Measurements from ENCODE around the gene SMAD7.

Gene SMAD7

DNA sequence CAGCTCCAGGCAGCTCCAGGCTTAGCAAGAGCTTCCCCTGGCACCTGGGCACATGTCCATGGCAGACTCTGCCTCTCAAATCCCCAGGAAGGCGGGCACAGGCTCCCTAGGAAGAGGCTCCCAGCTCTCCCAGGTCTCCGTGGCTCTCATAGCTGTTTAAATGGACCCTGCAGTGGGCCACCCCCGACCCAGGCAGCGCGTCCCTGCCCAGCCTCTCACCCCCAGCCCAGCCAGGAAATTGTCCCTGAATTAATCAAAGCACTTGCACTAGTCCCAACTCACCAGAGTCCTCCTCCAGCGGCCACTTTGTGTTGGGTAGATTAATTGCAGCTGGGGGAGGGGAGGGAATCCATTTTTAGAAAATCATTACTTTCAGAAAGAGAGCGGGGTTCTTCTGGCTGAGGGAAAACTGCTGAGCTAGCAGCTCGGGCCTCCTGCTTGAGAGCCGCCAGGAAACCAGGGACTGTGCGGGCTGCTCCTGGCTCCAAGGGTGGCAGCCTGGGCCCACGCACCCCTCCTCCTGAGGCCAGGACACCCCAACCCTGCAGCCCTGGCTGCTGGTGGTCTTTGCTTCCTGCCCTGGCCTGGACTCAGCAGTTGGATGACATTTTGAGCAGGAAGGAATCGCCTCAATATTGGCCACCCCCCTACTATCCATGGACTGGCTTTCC lies 36.0 kb downstream of the SMAD7 start:
- no peak for DNase-seq (ENCODE audit: low spot score)

DNA sequence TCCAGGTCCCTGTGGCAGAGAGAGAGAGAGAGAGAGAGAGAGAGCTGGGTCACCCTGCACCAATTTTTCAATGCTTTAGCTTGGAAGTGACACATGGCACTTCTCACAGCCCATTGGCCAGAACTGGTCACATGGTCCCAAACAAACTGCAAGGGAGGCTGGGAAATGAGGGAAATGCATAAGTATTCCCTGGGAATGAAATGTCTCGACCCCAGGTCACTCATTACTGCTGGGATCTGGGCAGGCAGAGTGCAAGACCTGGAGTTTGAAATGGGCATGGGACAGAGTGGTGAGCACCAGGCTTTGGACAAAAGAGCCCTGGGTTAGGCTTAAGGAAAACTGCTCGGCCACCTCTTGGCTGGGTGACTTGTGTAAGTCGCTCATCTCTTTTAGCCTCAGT lies 37.0 kb downstream of the SMAD7 start:
- DNase-seq (ENCODE audit: low spot score) = no peak

DNA sequence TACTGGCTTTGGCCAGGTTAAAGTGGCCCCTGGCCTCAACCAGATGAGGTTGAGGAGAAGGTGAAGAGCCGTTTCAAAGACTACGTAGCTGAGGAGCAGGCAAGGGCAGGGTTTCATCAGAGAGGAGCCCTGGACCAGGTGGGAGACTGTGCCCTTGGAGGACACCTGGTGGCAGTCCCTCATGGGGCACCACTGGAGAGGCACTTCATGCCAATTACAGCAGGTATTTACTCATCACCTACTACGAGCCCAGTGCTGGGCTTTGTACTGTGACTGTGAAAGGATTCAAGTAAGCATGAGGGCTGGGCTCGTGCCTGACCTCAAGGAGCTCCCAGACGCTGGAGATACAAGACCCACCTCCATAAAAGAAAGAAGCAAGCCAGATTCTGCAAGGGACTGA lies 37.6 kb downstream of the SMAD7 start:
- DNase-seq (ENCODE audit: low spot score) = no peak

DNA sequence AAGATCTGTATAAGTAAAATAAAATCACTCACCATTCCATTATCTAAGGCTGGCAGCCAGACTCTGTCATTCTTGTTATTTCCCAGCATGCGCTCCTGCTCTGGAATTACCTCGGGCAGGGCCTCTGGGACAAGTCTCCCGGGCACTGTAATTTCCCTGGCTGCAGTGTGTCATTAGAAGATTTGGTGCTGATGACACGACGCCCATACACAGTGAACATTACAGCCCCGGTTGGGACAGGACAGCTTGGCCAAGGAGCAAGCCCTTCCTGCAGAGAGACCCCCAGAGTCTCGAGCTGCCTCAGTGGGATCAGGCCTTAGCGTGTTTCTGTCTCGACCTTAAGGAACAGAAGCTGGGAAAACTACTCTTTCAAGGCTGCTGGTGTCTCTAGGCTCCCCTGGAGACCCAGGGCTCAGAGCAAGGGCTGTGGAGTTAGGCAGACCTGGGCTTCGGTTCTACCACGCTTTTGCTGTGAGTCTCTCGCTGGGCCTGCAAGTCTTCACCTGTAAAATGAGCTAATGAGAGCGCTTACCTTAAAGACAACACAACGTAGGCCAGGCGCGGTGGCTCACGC lies 39.7 kb downstream of the SMAD7 start:
- DNase-seq (ENCODE audit: low spot score) = no peak

DNA sequence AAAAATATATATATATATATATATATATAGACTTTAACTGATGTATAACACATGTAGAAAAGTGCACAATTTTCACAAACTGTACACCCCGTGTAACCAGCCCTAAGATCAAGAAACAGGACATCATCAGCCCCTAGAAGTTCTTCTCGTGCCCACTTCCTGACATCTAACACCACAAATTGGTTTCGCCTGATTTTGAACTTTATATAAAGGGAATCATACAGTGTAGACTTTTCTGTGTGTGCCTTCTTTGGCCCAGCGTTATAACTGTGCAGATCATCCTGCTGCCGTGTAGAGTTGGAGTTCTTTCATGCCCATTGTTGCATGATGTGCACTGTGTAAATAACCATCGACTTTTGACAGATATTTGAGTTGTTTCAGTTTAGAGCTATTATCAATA lies 41.0 kb downstream of the SMAD7 start:
- DNase-seq (ENCODE audit: low spot score) = no peak

DNA sequence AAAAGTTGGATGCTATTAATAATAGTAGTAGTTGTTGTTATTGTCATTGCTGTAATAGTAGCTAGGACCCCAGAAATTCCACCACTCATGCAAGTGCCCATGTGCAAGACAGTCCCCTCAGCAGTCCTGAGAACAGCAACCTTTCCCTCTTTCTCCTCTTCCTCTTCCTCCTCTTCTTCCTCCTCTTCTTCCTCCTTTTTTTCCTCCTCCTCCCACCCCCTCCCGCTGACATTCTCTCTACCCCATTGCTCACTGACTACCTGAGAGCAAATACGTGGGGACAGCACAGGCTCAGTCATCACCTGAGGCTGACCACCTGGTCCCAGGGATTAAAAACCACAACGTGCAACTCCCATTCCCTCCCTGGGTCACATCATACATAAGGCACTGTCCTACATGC lies 41.8 kb downstream of the SMAD7 start:
- DNase-seq (ENCODE audit: low spot score) = no peak

DNA sequence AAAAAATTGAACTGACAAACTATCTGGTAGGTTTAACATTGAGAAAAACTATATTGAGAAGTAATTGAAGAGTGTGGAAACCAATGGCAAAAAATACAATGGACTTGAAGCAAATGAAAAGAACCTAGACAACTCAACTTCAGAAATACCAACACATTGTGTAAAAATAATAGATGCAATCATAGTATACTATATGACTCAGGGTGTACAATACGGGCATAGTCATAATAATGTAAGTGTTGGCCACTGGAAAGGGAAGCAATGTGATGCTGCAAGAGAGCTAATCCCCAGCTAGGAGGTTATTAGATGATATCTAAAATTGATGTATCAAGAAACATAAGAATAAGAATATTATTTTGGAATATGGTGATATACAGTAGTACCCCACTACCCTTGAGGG lies 45.3 kb downstream of the SMAD7 start:
- DNase-seq (ENCODE audit: low spot score) = no peak

DNA sequence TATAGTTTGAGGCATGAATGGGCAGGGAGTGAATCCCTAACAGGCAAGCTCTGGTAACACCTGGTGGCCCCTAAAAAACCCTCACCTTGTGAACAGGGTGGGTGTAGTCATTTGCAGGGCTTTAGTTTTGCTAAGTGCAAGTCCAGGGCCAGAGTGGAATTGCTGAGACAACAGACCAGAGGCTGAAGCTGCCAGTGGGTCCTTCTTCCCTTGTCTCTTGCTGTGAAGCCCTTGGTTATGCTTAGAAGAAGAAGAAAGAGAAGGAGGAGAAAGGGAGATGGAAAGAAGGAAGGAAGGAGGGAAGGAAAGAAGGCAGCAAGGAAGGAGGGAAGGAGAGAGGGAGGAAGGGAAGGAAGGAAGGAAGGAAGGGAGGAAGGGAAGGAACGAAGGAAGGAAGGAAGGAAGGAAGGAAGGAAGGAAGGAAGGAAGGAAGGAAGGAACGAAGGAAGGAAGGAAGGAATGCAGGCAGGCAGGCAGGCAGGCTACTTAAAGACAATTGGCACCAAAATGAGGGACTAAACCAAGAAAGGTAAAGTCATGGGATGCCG lies 45.8 kb downstream of the SMAD7 start:
- DNase-seq (ENCODE audit: low spot score) = no peak

DNA sequence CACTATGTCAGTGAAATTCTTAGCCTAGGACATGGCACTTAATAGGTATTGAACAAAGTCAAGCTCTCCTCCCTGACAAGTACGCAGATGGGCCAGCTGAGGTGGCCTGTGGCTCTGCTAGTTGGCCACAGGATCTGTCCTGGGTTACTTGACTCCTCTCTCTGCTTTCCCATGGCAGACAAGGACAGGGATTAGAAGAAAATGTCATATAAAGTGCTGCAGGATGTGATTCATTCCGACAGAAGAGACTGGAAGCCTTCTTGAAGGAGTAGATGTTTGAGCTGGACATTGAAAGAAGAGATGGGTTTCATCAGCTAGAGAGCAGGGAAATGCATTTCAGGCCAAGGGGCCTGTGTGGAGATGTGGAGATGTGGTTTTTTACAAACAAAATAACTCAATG lies 46.7 kb downstream of the SMAD7 start:
- no peak for DNase-seq (ENCODE audit: low spot score)

DNA sequence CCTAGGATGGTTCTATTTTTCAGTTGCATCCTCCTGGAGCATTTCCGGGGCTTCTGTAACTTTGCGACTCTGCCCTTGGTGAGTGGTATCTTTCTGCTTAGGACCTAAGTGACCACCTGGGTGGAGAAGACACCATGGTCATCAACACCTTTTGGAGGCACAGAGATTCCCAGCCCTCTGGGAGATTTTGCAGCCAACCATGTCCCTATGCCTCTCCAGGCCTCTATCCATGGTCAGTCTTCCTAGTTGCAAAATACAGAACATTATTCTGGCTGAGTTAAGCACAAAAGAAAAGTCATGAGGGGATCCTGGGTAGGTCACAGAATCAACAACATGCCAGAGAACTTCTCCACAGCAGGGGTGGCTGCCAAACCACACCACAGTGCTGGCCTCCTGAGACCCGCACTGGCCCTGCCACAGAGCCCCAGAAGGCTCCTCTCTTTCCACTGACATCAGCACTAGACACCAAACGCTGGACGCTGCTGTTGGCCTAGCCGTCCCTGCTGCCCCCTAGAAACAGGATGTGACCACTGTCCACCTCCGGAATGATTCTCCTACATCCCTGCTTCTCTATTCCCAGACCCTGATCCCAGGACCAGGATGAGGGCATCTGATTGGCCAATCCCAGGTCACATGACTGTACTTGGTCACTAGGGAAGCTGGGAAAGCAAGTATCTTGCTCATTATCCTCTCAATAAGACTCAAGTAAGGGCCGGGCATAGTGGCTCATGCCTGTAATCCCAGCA lies 47.7 kb downstream of the SMAD7 start:
- DNase-seq (ENCODE audit: low spot score) = no peak

DNA sequence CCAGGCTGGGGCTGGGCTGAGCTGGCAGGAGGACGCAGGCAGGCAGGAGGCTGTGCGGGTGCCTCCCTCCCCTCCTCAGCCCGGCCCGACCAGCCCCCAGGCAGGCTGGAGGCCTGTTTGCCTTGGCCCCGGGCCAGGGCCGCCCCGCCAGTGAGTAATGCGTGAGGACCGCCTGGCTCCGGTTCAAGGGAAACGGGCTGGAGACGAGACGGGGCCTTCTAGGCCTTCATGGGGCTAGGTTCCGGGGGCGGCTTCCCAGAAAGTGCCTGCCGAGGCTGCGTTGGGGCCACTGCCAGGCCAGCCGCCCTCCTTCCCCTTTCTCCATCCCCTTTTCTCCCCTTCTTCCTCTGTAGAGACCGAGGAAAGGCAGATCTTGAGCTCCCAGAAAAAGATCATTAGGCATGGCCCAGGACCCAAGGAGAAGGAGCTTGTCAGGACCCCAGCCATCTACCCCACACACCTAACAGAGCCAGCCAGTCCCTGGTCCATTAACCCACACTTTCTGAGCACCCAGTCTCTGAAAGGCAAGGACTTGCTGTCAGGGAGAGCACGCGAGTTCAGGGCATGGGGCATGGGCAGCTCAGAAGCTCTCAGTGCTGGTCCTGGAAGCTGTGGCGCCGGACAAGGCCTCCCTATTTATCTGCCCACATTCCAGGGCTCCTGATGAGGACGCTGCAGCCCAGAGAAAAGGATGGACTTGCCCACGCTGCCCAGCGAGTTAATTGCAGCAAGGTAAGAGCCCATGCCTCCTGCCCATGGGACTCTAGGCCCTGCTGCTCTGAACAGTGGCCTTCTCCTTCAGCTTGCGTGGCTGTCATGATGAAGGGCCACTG lies 48.5 kb downstream of the SMAD7 start:
- DNase-seq (ENCODE audit: low spot score) = no peak

DNA sequence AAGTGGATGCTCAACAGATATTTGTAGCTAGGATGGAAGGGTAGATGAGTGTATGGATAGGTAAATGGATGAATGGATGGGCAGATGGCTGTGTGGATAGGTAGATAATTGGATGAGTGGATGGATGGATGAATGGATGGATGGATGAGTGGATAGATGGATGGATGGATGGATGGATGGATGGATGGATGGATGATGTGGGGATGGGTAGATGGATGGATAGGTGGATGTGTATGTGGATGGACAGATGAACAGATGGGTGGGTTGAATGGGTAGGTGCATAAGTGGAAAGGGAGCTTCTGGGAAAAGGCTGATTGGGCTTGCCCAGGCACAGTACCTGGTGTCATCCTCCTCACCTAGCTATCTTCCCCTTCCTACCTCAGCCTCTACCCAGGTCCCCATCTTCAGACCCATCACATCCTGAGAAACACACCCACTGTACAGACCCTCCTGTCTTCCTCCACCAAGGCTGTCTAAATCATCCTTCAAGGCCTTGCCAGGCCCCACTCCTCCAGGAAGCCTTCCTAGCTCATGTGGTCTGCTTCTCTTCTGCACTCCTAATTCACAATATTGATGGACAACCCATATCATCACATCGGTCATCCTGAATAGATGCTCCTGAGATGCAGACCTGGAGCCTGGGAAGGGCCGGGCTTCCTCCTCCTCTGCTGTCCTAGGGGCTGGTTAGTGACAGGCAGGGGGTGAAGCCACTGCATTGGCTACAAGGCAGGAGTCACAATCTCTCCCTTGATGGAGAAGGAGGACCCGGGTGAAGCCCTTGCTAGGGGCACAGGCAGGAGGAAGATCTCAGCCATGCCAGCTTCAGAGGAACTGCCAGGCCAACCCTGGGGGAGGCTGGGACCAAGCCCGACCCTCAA lies 49.4 kb downstream of the SMAD7 start:
- no peak for DNase-seq (ENCODE audit: low spot score)

DNA sequence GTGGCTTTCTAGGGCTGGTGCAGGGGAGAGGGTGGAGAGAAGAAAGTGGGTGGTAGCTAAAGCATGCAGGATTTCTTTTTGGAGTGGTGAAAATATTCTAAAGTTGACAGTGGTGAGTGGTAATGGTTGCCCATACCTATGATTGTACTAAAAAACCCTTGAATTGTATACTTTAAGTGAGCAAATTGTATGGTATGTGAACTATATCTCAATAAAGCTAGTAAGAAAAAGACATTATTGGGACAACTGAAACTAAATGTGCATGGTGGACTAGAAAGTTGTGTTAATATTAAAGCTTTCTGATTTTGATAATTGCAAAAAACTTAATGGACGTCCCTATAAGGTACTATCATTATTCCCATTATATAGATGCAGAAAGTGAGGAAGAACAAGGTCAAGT lies 50.3 kb downstream of the SMAD7 start:
- no peak for DNase-seq (ENCODE audit: low spot score)

DNA sequence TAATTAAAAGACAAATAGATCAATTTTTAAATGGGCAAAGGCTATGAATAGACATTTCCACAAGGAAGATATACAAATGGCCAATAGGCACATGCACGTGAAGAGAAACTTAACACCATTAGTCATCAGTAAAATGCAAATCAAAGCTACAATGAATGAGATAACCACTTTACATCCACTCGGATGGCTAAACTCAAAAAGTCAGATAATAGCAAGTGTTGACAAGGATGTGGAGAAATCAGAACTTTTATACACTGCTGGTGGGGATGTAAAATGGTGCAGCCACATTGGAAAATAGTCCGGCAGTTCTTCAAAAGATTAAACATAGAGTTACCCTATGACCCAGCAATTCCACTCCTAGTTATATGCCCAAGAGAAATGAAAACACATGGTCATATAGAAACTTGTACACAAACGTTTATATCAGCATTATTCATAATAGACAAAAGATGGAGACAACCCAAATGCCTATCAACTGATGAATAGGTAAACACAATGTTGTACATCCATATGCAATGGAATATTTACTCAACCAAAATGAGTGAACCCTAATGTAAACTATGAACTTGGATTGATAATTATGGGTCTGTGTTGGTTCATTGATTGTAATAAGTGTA lies 51.1 kb downstream of the SMAD7 start:
- DNase-seq (ENCODE audit: low spot score) = no peak

DNA sequence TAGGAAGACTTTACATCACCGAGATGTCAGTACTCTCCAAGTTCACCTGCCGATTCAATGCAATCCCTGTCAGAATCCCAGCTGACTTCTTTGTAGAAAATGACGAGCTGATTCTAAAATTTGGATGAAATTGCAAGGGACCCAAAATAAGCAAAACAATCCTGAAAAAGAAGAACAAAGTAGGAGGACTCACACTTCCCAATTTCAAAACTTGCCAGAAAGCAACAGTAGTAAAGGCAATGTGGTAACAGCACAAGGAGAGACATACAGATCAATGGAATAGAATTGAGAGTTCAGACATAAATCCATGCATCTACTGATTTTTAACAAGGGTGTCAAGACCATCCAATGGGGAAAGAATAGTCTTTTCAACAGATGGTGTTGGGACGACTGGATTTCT lies 52.2 kb downstream of the SMAD7 start:
- DNase-seq (ENCODE audit: low spot score) = no peak

DNA sequence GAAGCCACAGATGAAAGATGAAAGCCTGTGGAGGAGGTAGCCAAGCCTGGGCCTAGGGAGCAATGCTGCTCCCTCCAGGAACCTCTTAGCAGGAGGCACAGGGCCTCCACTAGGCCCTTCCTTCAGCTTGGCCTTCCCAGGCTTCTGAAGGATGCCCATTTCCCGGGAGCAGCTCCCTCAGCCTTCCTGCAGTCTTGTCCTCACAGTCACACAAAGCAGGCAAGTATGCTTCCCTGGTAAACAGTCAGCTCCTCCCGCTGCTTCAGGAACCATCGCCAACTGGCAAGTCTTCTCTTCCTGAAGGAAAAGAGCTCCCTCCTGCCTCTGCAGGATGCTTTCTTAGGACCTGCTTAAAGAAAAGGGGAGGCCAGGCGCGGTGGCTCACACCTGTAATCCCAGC lies 53.2 kb downstream of the SMAD7 start:
- no peak for DNase-seq (ENCODE audit: low spot score)

DNA sequence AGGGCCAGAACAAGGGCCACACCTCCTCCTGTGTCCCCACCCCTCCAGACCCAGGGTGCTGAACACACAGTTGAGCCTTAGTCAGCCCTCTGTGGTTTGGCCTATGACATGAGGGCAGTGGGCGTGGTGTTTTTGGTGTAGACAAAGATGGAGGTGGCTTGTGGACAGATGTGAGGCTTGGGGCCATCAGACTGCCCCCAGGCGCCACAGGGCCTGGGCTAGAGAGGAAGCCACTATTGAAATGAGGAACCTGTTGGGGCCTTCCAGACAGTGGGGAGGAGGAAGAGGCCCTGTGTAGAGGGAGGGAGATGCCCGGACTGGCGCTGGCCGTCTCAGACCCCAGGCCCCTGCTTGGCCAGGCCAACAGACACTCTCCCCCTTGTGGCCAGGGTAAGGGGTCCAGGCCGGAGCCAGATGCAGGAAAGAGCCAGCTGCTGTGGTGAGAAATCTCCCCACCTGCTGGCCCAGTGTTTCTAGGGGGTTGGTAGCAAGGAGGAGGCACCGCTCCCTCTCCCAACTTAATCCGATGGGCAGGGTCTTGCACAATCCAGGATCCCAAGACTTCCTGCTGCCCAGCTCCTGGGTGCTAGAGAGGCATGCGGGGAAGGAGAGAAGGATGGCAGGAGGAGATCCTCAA lies 53.8 kb downstream of the SMAD7 start:
- DNase-seq (ENCODE audit: low spot score) = no peak

DNA sequence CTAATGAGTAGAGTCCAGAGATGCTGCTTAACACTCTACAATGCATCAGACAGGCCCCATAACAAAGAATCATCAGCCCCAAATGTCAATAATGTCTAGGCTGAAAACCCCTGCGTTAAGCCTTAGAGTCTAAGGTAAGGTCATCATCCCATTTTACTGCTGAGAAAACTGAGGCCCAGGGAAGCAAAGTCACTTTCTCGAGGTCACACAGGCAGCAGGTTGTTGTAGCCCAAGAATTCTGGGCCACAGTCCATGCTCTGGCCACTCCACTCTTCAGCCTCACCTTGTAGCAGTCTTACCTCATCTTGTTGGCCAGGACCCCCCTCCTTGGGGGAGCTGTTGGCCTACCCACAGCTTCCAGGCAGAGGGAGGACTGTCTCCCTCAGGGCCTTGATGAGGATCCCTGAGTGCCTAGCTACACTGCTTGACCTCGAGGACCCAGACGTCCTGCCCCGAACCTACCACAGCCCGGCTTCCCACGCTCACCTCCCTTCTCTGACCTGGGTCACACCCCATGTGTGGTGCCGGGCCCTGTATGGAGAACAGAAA lies 54.4 kb downstream of the SMAD7 start:
- no peak for DNase-seq (ENCODE audit: low spot score)

DNA sequence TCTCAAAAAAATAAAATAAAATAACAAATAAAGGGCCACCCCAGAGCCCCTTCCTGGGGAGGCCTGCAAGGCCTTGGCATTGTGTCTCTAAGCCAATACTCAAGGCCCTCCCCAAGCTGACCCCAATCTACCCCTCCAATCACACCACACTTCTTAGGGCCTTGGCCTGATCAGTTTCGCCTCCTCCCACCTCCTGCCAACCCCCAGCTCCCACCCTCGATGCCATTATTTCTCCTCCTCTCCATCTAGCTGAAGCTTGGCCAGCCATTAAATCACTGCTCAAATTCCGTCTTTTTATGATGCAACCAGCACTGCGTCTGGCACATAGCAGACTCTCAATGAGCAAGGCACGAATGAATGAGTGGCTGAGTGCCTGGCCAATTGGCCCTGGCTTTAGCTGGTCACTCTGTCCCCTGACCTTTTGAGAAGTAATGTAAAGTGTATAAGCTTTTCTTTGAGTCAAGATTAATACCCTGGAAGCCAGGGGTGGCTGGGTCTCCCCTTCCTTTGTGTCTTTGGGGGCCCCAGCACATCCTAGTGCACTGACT lies 55.9 kb downstream of the SMAD7 start:
- no peak for DNase-seq (ENCODE audit: low spot score)

Data from D341Med (cell line).